Uterus (tissue), 2 donors: ENCODE data around the gene ZDHHC5.

ENCODE experiments used
- POLR2A ChIP-seq, 2 donors: fragments of 450-650 bp; IDR thresholded peaks; one replicate each; pipeline ENCODE4 v1.6.1; 2016; ENCODE audit warnings: antibody characterized with exemption in 2 of 2, mild to moderate bottlenecking in 1 of 2, moderate library complexity in 1 of 2
- TF ChIP-seq, protein P1 (sequence below), 4 experiments: fragments of 200-600 bp in 2 of 4; fragments of 450-650 bp in 2 of 4; sonication (generic) in 2 of 4; IDR thresholded peaks; one replicate each; pipeline ENCODE4 v1.5.1; 2016 to 2019; ENCODE audit warnings: antibody characterized with exemption in 4 of 4, mild to moderate bottlenecking in 2 of 4, moderate library complexity in 1 of 4

DNA sequence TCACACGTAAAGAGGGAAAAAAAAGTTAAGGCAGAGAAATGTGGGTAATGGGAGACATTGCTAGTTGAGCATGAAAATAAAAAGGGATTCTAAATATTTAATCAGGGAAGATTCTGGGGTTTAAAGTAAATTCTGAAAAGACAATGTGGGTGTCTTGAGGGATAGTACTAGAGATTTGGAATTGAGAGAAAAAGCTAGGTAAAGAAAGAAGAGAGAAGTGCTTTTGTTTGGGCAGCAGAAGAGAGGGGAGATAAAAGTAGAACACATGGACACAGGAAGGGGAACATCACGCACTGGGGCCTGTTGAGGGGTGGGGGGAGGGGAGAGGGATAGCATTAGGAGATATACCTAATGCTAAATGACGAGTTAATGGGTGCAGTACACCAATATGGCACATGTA is 14.8 kb upstream of the ZDHHC5 start:
- no peak for TF ChIP-seq POLR2A (IDR thresholded peaks at IDR 0.05)
- TF ChIP-seq, protein P1, sequence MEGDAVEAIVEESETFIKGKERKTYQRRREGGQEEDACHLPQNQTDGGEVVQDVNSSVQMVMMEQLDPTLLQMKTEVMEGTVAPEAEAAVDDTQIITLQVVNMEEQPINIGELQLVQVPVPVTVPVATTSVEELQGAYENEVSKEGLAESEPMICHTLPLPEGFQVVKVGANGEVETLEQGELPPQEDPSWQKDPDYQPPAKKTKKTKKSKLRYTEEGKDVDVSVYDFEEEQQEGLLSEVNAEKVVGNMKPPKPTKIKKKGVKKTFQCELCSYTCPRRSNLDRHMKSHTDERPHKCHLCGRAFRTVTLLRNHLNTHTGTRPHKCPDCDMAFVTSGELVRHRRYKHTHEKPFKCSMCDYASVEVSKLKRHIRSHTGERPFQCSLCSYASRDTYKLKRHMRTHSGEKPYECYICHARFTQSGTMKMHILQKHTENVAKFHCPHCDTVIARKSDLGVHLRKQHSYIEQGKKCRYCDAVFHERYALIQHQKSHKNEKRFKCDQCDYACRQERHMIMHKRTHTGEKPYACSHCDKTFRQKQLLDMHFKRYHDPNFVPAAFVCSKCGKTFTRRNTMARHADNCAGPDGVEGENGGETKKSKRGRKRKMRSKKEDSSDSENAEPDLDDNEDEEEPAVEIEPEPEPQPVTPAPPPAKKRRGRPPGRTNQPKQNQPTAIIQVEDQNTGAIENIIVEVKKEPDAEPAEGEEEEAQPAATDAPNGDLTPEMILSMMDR (IDR thresholded peaks at IDR 0.05): no peak
